HFF-Myc (cell line): ENCODE data around the gene HHATL.

Experiments
- DNase-seq: peaks from one replicate; pipeline ENCODE4 v3.0.0-alpha.2; 2011; ENCODE audit warnings: low read depth; ENCODE audit errors: extremely low read depth
- H3K4me3 ChIP-seq: replicated peaks from 2 replicates; pipeline ENCODE4 v1.5.1; 2011; ENCODE audit warnings: low read depth, mild to moderate bottlenecking, control low read depth, low read length
- CTCF ChIP-seq: IDR thresholded peaks from 2 replicates; pipeline ENCODE4 v1.5.1; 2012; ENCODE audit warnings: mild to moderate bottlenecking, low read depth, low read length, control low read depth; ENCODE audit errors: missing control alignments

The HHATL gene

GRCh38 chr3:42721690-42722089, 19.1 kb upstream of the HHATL start:
- DNase-seq: no peak
- H3K4me3 ChIP-seq: no peak overlapping the region
- no peak for TF ChIP-seq CTCF

- H3K4me3 ChIP-seq: no peak overlapping the region
- no peak for TF ChIP-seq CTCF
- no peak for DNase-seq
Measured at GRCh38 chr3:42720126-42720525, 17.5 kb upstream of the HHATL start.

- TF ChIP-seq CTCF: no peak
- DNase-seq: no peak
- no peak overlapping the region for H3K4me3 ChIP-seq
Measured at GRCh38 chr3:42719002-42719401, 16.4 kb upstream of the HHATL start.

GRCh38 chr3:42718338-42718737, 15.7 kb upstream of the HHATL start:
- H3K4me3 ChIP-seq: no peak overlapping the region
- no peak for DNase-seq
- TF ChIP-seq CTCF: no peak

- no peak overlapping the region for H3K4me3 ChIP-seq
- no peak for TF ChIP-seq CTCF
- DNase-seq: no peak
Measured at GRCh38 chr3:42717306-42717705, 14.7 kb upstream of the HHATL start.

GRCh38 chr3:42714171-42714852, 11.7 kb upstream of the HHATL start:
- no peak for TF ChIP-seq CTCF
- H3K4me3 ChIP-seq: no peak overlapping the region
- no peak for DNase-seq

GRCh38 chr3:42713747-42714146, 11.1 kb upstream of the HHATL start:
- DNase-seq: no peak
- H3K4me3 ChIP-seq: no peak overlapping the region
- no peak for TF ChIP-seq CTCF
